BLaER1 (cell line): Measurements from ENCODE around the gene ELMO1.

Experiments used
- H3K27ac ChIP-seq: shearing (Covaris generic); formaldehyde crosslinking; 2 replicates; pipeline ENCODE4 v1.8.1; 2022
- H3K27me3 ChIP-seq: shearing (Covaris generic); formaldehyde crosslinking; 2 replicates; pipeline ENCODE4 v1.8.1; 2022
- H3K36me3 ChIP-seq: shearing (Covaris generic); formaldehyde crosslinking; 2 replicates; pipeline ENCODE4 v1.8.1; 2022
- H3K4me1 ChIP-seq: shearing (Covaris generic); formaldehyde crosslinking; 2 replicates; pipeline ENCODE4 v1.8.1; 2022
- H3K4me2 ChIP-seq: shearing (Covaris generic); formaldehyde crosslinking; 2 replicates; pipeline ENCODE4 v1.8.1; 2022
- H3K4me3 ChIP-seq: shearing (Covaris generic); formaldehyde crosslinking; 2 replicates; pipeline ENCODE4 v1.8.1; 2022
- H3K9ac ChIP-seq: shearing (Covaris generic); formaldehyde crosslinking; 2 replicates; pipeline ENCODE4 v1.8.1; 2022
- H3K9me3 ChIP-seq: shearing (Covaris generic); formaldehyde crosslinking; 2 replicates; pipeline ENCODE4 v1.8.1; 2022
- H4K20me1 ChIP-seq: shearing (Covaris generic); formaldehyde crosslinking; 2 replicates; pipeline ENCODE4 v1.8.1; 2022
- Cebpa-rat ChIP-seq: shearing (Covaris generic); IDR thresholded peaks from 2 replicates; pipeline ENCODE4 v1.8.1; 2022

The ELMO1 gene

DNA sequence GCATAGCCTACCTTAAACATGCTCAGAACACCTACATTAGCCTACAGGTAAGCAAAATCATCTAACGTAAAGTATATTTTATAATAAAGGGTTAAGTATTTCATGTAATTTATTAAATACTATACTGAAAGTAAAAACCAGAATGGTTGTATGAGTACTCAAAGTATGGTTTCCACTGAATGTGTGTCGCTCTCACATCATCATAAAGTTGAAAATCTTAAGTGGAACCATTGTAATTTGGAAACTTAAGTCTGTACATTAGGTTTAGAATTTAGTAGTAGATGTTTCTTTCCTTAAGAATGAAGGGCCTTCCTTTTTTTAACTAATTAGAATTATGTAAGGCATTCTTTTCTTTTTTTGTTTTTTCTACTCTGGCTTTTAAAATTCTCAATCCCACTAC lies 484.4 kb downstream of the ELMO1 start:
- Histone ChIP-seq H4K20me1 (no peaks in the 10 kb centered on the region), H3K27me3 (no peaks in the 10 kb centered on the region), H3K9me3 (no peaks in the 10 kb centered on the region), H3K4me2 (no peak overlapping the region), H3K4me3 (no peak overlapping the region), H3K4me1 (peaks cover 1% of the 10 kb centered on the region), H3K9ac (no peak overlapping the region), H3K27ac (no peak overlapping the region), H3K36me3 (no peaks in the 10 kb centered on the region)
- TF ChIP-seq Cebpa-rat, result no peak

DNA sequence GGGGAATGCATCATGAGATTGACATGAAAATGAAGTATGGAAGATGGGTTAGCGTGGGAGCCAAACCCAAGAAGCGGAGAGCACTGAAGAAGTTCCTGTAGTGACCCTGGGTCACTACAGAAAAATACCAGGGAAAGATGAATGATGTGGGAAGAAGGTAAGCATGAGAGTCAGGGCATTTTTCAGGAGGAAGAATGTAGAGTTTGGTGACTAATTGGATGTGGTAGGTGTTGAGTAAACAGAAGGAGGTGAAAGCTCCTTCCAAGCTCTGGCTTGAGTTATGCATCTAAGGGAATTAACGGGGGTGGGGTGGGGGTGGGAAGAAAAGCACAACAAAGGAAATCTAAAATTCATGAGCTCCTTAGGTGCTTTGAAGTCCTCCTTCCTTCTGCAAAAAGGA lies 486.3 kb downstream of the ELMO1 start:
- Histone ChIP-seq H3K27me3 (no peaks in the 10 kb centered on the region), H4K20me1 (no peaks in the 10 kb centered on the region), H3K4me2 (no peak overlapping the region), H3K27ac (no peak overlapping the region), H3K36me3 (no peaks in the 10 kb centered on the region), H3K4me3 (no peak overlapping the region), H3K9ac (no peak overlapping the region), H3K4me1 (no peaks in the 10 kb centered on the region), H3K9me3 (no peaks in the 10 kb centered on the region)
- no peak for TF ChIP-seq Cebpa-rat

DNA sequence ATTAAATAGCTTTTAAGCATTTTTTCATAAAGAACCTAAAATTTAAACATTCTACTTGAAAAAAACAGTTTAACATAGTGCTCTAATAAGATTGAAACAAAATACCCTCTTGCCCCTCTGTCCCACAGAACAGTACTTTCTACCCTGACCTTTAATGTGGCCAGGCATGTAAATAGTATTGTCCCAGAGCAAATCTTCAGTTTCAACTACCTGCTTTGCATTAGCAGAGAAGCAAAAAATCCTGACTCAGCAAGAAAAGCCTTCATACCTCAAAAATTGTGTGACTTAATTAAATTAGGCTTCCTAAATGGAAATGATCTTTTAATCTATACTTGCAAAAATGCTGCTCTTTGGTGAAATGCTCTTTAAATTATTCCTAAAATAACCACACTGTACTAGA lies 487.0 kb downstream of the ELMO1 start:
- Histone ChIP-seq H4K20me1 (no peaks in the 10 kb centered on the region), H3K9ac (no peak overlapping the region), H3K4me2 (no peak overlapping the region), H3K27ac (no peak overlapping the region), H3K27me3 (no peaks in the 10 kb centered on the region), H3K4me1 (no peaks in the 10 kb centered on the region), H3K36me3 (no peaks in the 10 kb centered on the region), H3K9me3 (no peaks in the 10 kb centered on the region), H3K4me3 (no peak overlapping the region)
- no peak for TF ChIP-seq Cebpa-rat

DNA sequence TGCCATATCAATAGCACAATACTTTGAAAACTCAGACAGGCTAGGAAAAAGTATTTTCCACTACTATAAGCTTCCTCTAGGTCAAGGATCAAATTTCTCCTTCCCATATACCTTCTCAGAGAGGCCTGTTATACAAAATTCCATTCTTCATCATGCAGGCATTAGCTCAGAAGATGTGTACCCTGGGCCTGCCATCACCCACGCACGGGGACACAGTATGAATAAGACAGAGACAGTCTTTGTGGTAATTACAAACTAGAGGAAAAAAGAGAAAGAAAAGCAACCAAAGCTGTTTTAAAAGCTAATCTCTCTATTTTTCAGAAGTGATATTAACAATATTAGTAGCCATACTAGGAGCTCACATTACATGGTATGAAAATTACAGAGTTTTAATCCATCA lies 487.6 kb downstream of the ELMO1 start:
- no peak overlapping the region for H3K27ac ChIP-seq
- no peak for TF ChIP-seq Cebpa-rat
- H3K9ac ChIP-seq, result no peak overlapping the region
- H3K4me2 ChIP-seq, result no peak overlapping the region
- no peaks in the 10 kb centered on the region for H3K4me1 ChIP-seq
- no peaks in the 10 kb centered on the region for H4K20me1 ChIP-seq
- no peaks in the 10 kb centered on the region for H3K9me3 ChIP-seq
- H3K4me3 ChIP-seq, result no peak overlapping the region
- H3K36me3 ChIP-seq, result no peaks in the 10 kb centered on the region
- H3K27me3 ChIP-seq, result no peaks in the 10 kb centered on the region

DNA sequence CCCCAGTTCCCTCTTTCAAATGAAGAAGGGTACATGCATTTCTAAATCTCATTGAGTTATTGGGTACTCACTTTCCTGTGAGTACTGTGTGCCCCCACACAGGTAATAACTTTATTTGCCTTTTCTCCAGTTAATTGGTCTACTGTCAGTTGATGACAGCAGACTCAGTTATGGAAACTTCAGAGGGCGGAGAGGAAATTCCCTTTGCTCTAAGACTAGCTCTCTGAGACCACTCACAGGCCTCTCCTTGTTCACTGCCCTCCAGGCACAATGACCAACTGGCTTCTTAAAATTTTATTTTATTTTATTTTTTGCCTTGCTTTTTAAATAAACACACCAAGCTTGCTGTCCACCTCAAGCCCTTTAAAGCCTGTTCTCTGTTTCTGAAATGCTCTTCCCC lies 488.6 kb downstream of the ELMO1 start:
- no peak overlapping the region for H3K4me2 ChIP-seq
- no peak overlapping the region for H3K4me3 ChIP-seq
- H3K27me3 ChIP-seq, result no peaks in the 10 kb centered on the region
- H3K27ac ChIP-seq, result no peak overlapping the region
- no peaks in the 10 kb centered on the region for H3K9me3 ChIP-seq
- H3K4me1 ChIP-seq, result no peaks in the 10 kb centered on the region
- TF ChIP-seq Cebpa-rat, result no peak
- H4K20me1 ChIP-seq, result no peaks in the 10 kb centered on the region
- no peaks in the 10 kb centered on the region for H3K36me3 ChIP-seq
- no peak overlapping the region for H3K9ac ChIP-seq

DNA sequence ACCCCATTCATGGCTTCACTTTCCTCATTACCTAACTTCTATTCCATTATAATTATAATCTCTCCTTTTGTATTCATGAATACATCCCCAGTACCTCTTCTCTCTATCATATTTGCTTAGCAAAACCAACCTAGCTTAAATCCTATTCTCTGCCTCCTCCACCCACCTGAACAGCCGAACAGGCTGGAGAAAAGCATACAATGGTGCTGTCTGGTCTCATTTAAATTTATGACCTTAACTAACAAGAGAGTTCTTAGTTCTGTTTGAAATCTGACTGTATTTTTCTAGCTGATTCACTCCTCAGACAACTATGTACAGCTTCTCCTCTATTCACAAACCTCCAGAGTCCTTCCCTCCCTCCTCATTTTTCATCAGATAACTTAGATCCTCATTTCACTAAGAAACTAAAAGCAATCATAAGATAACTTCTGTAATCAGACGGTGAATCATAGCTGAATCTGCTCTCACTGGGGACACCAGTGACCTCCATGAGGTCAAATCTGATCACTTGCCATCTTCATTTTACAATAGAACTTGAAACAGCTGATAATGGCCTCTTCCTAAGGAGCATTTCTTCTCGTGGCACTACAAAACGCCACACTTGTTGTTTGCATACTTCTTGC lies 490.4 kb downstream of the ELMO1 start:
- Histone ChIP-seq H4K20me1 (no peaks in the 10 kb centered on the region), H3K4me2 (no peak overlapping the region), H3K9ac (no peak overlapping the region), H3K9me3 (no peaks in the 10 kb centered on the region), H3K27ac (no peak overlapping the region), H3K4me3 (no peak overlapping the region), H3K36me3 (no peaks in the 10 kb centered on the region; the same call in 1 of the 2 replicates), H3K4me1 (no peaks in the 10 kb centered on the region), H3K27me3 (no peaks in the 10 kb centered on the region)
- no peak for TF ChIP-seq Cebpa-rat

DNA sequence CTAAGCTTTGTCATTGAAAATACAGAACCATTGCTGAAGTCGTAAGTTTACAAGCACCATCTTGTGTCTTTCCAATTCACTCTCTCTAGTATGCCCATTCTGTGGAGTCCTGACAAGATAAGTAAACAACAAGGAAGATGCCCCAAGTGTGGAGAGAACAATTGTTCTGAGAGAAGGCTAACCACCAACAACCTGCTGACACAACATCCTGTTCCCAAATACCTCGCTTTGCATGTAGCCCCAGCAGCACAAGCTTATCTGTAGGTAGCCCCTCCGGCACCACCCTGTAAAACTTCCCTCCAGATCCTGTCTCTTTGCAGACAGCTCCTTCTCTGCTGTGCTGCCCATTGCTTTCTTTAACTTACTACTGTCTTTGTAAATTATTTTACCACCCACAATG lies 491.0 kb downstream of the ELMO1 start:
- no peak for TF ChIP-seq Cebpa-rat
- Histone ChIP-seq H3K4me2 (no peak overlapping the region), H3K36me3 (no peaks in the 10 kb centered on the region; the same call in 1 of the 2 replicates)

DNA sequence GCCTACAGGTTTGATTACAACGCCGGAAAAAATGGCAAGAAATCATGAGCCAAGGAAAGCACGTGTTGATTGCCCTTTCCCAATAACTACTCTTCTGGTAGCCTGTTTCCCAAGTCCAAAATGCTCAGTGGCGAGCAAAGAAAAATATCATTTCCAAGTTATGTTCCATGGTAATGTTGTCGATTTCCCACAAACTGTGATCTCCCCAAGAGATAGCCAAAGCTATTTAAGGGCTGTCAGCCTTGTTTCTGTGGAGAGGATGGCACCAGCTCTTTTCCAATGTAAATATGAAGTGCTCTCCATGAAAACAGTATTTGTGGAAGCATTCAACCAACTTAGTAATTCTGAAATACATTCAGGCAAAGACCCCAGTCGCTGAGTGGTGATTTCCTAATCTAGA lies 491.9 kb downstream of the ELMO1 start:
- Histone ChIP-seq H3K4me2 (no peak overlapping the region), H3K27ac (no peak overlapping the region), H3K9ac (no peak overlapping the region), H3K4me3 (no peak overlapping the region), H3K9me3 (no peaks in the 10 kb centered on the region), H3K27me3 (no peaks in the 10 kb centered on the region), H3K36me3 (no peaks in the 10 kb centered on the region; the same call in 1 of the 2 replicates), H3K4me1 (no peaks in the 10 kb centered on the region; the same call in 1 of the 2 replicates), H4K20me1 (no peaks in the 10 kb centered on the region)
- no peak for TF ChIP-seq Cebpa-rat

More for the DNA sequence above, 491.0 kb downstream of the ELMO1 start:
- H3K4me3 ChIP-seq, result no peak overlapping the region
- H3K9ac ChIP-seq, result no peak overlapping the region
- H3K27me3 ChIP-seq, result no peaks in the 10 kb centered on the region
- no peaks in the 10 kb centered on the region for H3K9me3 ChIP-seq
- H3K27ac ChIP-seq, result no peak overlapping the region
- H4K20me1 ChIP-seq, result no peaks in the 10 kb centered on the region
- H3K4me1 ChIP-seq, result no peaks in the 10 kb centered on the region

DNA sequence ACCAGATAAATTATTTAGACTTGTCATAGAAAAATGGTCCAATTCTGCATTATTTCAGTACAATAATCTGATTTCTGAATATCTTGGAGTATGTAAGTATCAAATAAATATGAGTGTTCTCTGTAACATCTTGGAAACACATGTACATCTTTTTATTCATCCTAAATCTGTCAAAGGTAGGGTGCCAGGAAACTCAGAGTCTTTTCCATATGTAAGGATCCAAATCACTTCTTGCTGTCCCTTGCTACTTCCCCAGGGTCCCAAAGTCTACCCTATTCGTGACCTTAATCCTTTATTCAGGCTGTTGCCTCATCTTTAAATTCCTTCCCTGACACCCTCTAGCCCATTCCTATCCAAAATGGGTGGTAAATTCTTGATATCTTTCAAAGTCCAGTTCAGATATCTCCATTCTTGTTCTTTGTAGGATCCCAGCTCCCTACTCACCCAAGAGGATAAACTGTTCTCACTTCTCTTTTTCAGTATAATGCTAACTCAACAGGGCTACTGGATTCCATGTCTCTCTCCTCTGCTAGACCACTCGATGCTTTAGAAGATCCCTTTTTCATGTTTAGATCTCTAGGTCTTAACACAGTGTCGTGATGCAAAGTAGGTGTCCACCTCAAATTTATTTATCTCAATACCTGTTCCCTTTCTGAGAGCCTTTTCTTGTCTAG lies 493.1 kb downstream of the ELMO1 start:
- H3K4me2 ChIP-seq, result no peak overlapping the region
- H3K9me3 ChIP-seq, result no peaks in the 10 kb centered on the region
- no peak overlapping the region for H3K9ac ChIP-seq
- H3K27me3 ChIP-seq, result no peaks in the 10 kb centered on the region
- H4K20me1 ChIP-seq, result no peaks in the 10 kb centered on the region
- no peak overlapping the region for H3K4me3 ChIP-seq
- no peak for TF ChIP-seq Cebpa-rat
- H3K27ac ChIP-seq, result no peak overlapping the region
- H3K36me3 ChIP-seq, result peaks cover 8% of the 10 kb centered on the region
- no peaks in the 10 kb centered on the region; the same call in 1 of the 2 replicates for H3K4me1 ChIP-seq

DNA sequence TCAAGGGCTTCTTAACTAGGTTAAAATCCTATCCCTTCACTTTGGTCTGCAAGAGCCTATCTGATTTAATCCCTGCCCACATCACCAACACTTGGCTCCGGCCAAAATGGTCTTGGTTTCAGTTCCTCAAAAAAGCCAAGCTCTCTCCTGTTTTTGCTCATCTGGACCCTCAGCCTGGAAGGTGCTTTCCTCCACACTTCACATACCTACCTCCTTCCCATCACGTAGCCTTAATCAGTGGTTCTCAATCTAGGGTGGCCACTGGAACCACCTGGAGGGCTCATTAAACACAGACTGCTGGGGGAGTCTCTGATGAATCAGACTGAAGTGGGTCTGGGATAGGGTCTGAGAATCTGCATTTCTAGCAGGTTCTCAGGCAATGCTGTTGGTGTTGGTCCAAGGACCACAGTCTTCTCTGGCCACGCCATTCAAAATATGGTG lies 497.4 kb downstream of the ELMO1 start:
- H3K4me1 ChIP-seq, result peaks cover 3% of the 10 kb centered on the region
- no peak overlapping the region for H3K27ac ChIP-seq

More for the DNA sequence above, 497.4 kb downstream of the ELMO1 start:
- Histone ChIP-seq H3K36me3 (peaks cover 17% of the 10 kb centered on the region), H3K4me2 (no peak overlapping the region), H3K4me3 (no peak overlapping the region), H4K20me1 (no peaks in the 10 kb centered on the region), H3K9me3 (no peaks in the 10 kb centered on the region), H3K27me3 (no peaks in the 10 kb centered on the region), H3K9ac (no peak overlapping the region)
- no peak for TF ChIP-seq Cebpa-rat
